T-helper 1 cell (primary cell): ENCODE measurements around the gene PALM.
"Not testable (repeated sequence)": the region's sequence is repeated elsewhere in the genome, so short reads cannot be mapped to it uniquely, and the experiment has no call there.

ENCODE experiments used
- DNase-seq, 5 donors: peaks; one replicate each; pipeline ENCODE4 v3.0.0-alpha.2; 2012 to 2020
- total RNA-seq, 4 donors: gene quantifications; one replicate each; lab custom pipeline; 2026; lab: John Stamatoyannopoulos, UW

Gene PALM
- 0 reads per million in 4 donors for total RNA-seq

- no peak for DNase-seq
Observed at GRCh38 chr19:708154-709143, at the start of gene PALM. TSS of gene PALM (plus strand) at chr19:708935. CDS start at chr19:709147, 212 bp downstream.

- no peak for DNase-seq
Observed at GRCh38 chr19:660793-661426, 47.8 kb upstream of the PALM start.

GRCh38 chr19:661427-662196 lies 47.1 kb upstream of the PALM start:
- DNase-seq: peak; percentile 35 to 76 (median 60)

GRCh38 chr19:662207-662961 lies 46.4 kb upstream of the PALM start:
- peak; percentile 52 to 70 (median 65) for DNase-seq

GRCh38 chr19:662962-663681 lies 45.6 kb upstream of the PALM start, which contains the start of gene RNF126:
TSS of gene RNF126 (minus strand) at chr19:663214. CDS start at chr19:663121, 93 bp downstream.
- peak; percentile 85 to 92 (median 92) for DNase-seq

GRCh38 chr19:663682-664117 lies 45.0 kb upstream of the PALM start:
- DNase-seq: no peak

- DNase-seq: peak; percentile 60 to 78 (median 73)
Observed at GRCh38 chr19:664913-665443, 43.8 kb upstream of the PALM start.

GRCh38 chr19:666985-667573 lies 41.7 kb upstream of the PALM start:
- not testable (repeated sequence) for DNase-seq

GRCh38 chr19:668675-669434 lies 39.9 kb upstream of the PALM start:
- DNase-seq: not testable (repeated sequence)

- DNase-seq: no peak
Observed at GRCh38 chr19:670609-671075, 38.1 kb upstream of the PALM start.

GRCh38 chr19:674282-675151 lies 34.2 kb upstream of the PALM start:
- no peak for DNase-seq

- no peak for DNase-seq
Observed at GRCh38 chr19:676007-676338, 32.8 kb upstream of the PALM start.

- no peak for DNase-seq
Observed at GRCh38 chr19:676339-677105, 32.2 kb upstream of the PALM start, which contains the start of gene FSTL3. TSS of gene FSTL3 (plus strand) at chr19:676392. CDS start at chr19:676424, 32 bp downstream.

- no peak for DNase-seq
Observed at GRCh38 chr19:677201-677600, 31.5 kb upstream of the PALM start.

- DNase-seq: no peak
Observed at GRCh38 chr19:677601-678436, 30.9 kb upstream of the PALM start.

GRCh38 chr19:678791-679388 lies 29.8 kb upstream of the PALM start:
- no peak for DNase-seq
